Mesenchymal stem cell (in vitro differentiated cells and primary cell): ENCODE results near the gene PPL.

Experiments
- DNase-seq: peaks from one replicate; pipeline ENCODE4 v3.0.0-alpha.2; 2013
- H2AFZ ChIP-seq: one replicate; pipeline ENCODE4 v1.6.1; 2013; ENCODE audit warnings: low read depth, mild to moderate bottlenecking, control low read depth, inconsistent platforms, low read length, moderate library complexity
- H2AK5ac ChIP-seq: 2 replicates; pipeline ENCODE4 v1.6.1; 2013; ENCODE audit warnings: low read length, moderate library complexity, mild to moderate bottlenecking, inconsistent platforms; ENCODE audit not compliant: severe bottlenecking
- H2BK120ac ChIP-seq: one replicate; pipeline ENCODE4 v1.6.1; 2013; ENCODE audit warnings: low read depth, mild to moderate bottlenecking, inconsistent platforms, low read length, moderate library complexity
- H2BK12ac ChIP-seq, 2 experiments: one replicate each; pipeline ENCODE4 v1.6.1; 2013; ENCODE audit warnings: inconsistent platforms in 2 of 2, low read length in 2 of 2, mild to moderate bottlenecking in 2 of 2, moderate library complexity in 2 of 2, control low read depth in 1 of 2
- H2BK15ac ChIP-seq: one replicate; pipeline ENCODE4 v1.6.1; 2013; ENCODE audit warnings: mild to moderate bottlenecking, low read depth, inconsistent platforms; ENCODE audit not compliant: poor library complexity, severe bottlenecking
- H2BK5ac ChIP-seq: 2 replicates; pipeline ENCODE4 v1.6.1; 2013; ENCODE audit warnings: low read depth, mild to moderate bottlenecking, low read length, control low read depth, inconsistent platforms; ENCODE audit not compliant: poor library complexity, severe bottlenecking
- H3K14ac ChIP-seq, 2 experiments: one replicate each; pipeline ENCODE4 v1.6.1; 2013; ENCODE audit warnings: inconsistent platforms in 2 of 2, low read length in 2 of 2, control low read depth in 1 of 2, mild to moderate bottlenecking in 1 of 2, moderate library complexity in 1 of 2
- H3K18ac ChIP-seq, 2 experiments: one replicate each; pipeline ENCODE4 v1.6.1; 2013; ENCODE audit warnings: inconsistent platforms in 2 of 2, low read length in 2 of 2, control low read depth in 1 of 2, low read depth in 1 of 2, mild to moderate bottlenecking in 1 of 2
- H3K23ac ChIP-seq, 2 experiments: one replicate each; pipeline ENCODE4 v1.6.1; 2013; ENCODE audit warnings: inconsistent platforms in 2 of 2, low read length in 2 of 2, mild to moderate bottlenecking in 2 of 2, moderate library complexity in 2 of 2, control low read depth in 1 of 2
- H3K27ac ChIP-seq: 2 replicates; pipeline ENCODE4 v1.5.1; 2013; ENCODE audit warnings: mild to moderate bottlenecking, moderate library complexity, low read length, control low read depth, inconsistent platforms; ENCODE audit not compliant: poor library complexity, severe bottlenecking
- H3K27me3 ChIP-seq, 2 experiments: 2 replicates each; pipeline versions ENCODE4 v1.6.1 to v1.7.0; 2013; ENCODE audit warnings: low read length in 2 of 2, mild to moderate bottlenecking in 2 of 2, moderate library complexity in 2 of 2, control low read depth in 1 of 2, inconsistent platforms in 1 of 2; ENCODE audit not compliant: control insufficient read depth in 1 of 2, insufficient read depth in 1 of 2
- H3K36me3 ChIP-seq, 2 experiments: 2 replicates each; pipeline versions ENCODE4 v1.6.1 to v1.7.0; 2013; ENCODE audit warnings: low read length in 2 of 2, control low read depth in 1 of 2, inconsistent platforms in 1 of 2, low read depth in 1 of 2, mild to moderate bottlenecking in 1 of 2; ENCODE audit not compliant: insufficient read depth in 2 of 2, control insufficient read depth in 1 of 2
- H3K4ac ChIP-seq, 2 experiments: one replicate each; pipeline ENCODE4 v1.6.1; 2013; ENCODE audit warnings: inconsistent platforms in 2 of 2, low read length in 2 of 2, mild to moderate bottlenecking in 2 of 2, moderate library complexity in 2 of 2, control low read depth in 1 of 2, low read depth in 1 of 2
- H3K4me1 ChIP-seq: 2 replicates; pipeline ENCODE4 v1.6.1; 2013; ENCODE audit warnings: low read depth, low read length, control low read depth; ENCODE audit not compliant: control insufficient read depth, insufficient read depth
- H3K4me2 ChIP-seq: 2 replicates; pipeline ENCODE4 v1.6.1; 2013; ENCODE audit warnings: low read length, mild to moderate bottlenecking, inconsistent platforms; ENCODE audit not compliant: poor library complexity, severe bottlenecking
- H3K4me3 ChIP-seq, 2 experiments: 2 replicates each; pipeline versions ENCODE4 v1.5.1 to v1.7.0; 2013; ENCODE audit warnings: low read length in 2 of 2, mild to moderate bottlenecking in 2 of 2, control low read depth in 1 of 2, low read depth in 1 of 2; ENCODE audit not compliant: insufficient read depth in 1 of 2
- H3K79me1 ChIP-seq: replicated peaks from 2 replicates; pipeline ENCODE4 v1.6.1; 2013; ENCODE audit warnings: mild to moderate bottlenecking, control low read depth, low read length, inconsistent platforms; ENCODE audit not compliant: poor library complexity, severe bottlenecking
- H3K9ac ChIP-seq: 2 replicates; pipeline ENCODE4 v1.7.0; 2013; ENCODE audit warnings: mild to moderate bottlenecking, low read length, moderate library complexity
- H3K9me3 ChIP-seq: 2 replicates; pipeline ENCODE4 v1.7.0; 2013; ENCODE audit warnings: mild to moderate bottlenecking, low read length; ENCODE audit not compliant: control insufficient read depth
- H4K8ac ChIP-seq: one replicate; pipeline ENCODE4 v1.6.1; 2013; ENCODE audit warnings: inconsistent platforms, mild to moderate bottlenecking, low read length, moderate library complexity
- H4K91ac ChIP-seq: one replicate; pipeline ENCODE4 v1.6.1; 2013; ENCODE audit warnings: mild to moderate bottlenecking, low read length, inconsistent platforms
- WGBS: methylation state at CpG from one replicate; pipeline ENCODE4 v1.1.7; 2013; ENCODE audit warnings: mixed read lengths; 5-methylcytosine and 5-hydroxymethylcytosine counted together

PPL gene

DNA sequence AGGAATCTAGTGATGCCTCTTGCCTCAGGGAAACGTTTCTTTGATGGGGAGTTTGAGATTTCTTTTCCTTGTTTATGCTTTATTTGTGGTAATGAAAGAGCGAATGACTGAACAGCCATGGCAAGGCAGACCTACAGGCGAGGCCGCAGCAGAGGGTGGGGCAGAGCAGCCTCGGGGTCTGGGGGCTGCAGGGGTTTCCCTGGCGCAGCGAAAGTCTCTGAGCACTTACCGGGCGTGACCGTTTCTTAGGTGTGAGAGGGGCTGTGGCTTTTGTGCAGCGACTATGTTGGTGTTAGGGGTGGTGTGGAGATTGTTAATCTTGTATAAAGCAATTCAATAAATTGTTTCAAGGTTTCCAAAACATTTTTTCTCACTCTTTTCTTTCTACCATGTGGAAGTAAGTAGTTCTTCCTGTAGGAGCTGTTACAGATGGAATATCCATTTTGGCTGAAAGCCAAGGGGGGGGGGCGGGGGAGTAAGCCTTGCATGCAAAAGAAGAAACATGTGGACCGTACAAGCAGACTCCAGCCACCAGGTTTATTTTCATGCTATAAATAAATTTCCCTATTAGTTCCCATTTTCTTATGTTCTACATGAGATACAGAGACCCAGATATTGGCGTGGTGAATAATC, 54.8 kb downstream of the PPL start:
- Histone ChIP-seq H3K9ac (no peak overlapping the region), H2BK12ac (no peak overlapping the region), H3K23ac (no peak overlapping the region), H3K9me3 (no peaks in the 10 kb centered on the region), H3K4me1 (peaks cover 17% of the 10 kb centered on the region), H2BK120ac (no peak overlapping the region), H3K4me3 (no peak overlapping the region), H3K36me3 (peaks cover 82 to 99% of the 10 kb centered on the region in 2 experiments), H3K4me2 (no peak overlapping the region), H4K91ac (no peak overlapping the region), H4K8ac (no peak overlapping the region), H3K27me3 (no peaks in the 10 kb centered on the region), H3K14ac (no peak overlapping the region), H2BK5ac (no peak overlapping the region), H3K27ac (peak overlapping the region; percentile 55), H3K79me1 (peaks cover 46% of the 10 kb centered on the region), H2BK15ac (no peak overlapping the region), H2AK5ac (peak overlapping the region; percentile 21), H3K4ac (no peak overlapping the region), H2AFZ (no peak overlapping the region), H3K18ac (no peak overlapping the region)
- WGBS = 83% methylated on average over 8 of the region's 14 CpGs
- peak; percentile 33 for DNase-seq

DNA sequence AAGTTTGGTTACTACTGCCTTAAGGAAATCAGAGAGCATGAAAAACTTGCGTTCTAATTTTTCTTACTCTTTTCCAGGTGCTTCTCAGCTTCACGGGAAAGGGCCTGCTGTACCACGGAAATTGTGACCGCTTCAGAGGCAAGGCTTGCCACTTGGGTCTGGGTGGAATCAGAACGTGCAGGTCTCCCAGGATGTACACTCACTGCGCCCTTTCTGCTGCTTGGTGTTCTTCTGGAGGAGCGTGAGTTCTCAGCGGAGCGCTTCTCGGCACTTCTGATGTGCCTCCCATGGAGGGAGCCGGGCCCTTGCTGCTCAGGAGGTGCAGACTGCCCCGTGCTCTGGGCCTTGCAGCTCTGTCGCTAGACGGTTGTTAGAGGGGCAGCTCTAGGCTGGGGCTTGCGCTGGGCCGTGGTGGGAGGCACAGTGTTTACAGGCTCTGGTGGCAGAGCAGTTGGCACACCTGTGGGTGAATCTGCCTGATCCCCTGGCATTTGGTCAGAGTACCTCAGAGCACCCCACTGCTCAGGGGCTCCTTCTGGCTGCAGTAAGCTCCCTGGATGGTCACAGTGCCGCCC, 56.9 kb downstream of the PPL start:
- Histone ChIP-seq H3K14ac (no peak overlapping the region), H3K23ac (no peak overlapping the region)
- 95% methylated on average over 17 of the region's 17 CpGs for WGBS

DNA sequence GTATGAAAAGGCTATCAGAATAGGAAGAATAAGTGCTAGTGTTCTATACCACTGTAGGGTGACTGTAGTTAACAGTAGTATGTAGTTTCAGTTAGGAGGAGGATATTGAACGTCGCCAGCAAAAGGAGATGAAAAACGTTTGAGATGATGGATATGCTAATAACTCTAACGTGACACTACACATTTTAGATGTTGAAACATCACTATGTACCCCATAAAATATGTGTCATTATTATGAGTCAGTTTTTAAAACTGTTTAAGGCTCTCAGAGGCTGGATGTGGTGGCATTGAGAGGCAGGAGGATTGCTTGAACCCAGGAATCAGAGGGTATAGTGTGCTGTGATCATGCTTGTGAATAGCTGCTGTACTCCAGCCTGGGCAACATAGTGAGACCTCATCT, 57.9 kb downstream of the PPL start:
- Histone ChIP-seq H3K23ac (no peak overlapping the region), H4K91ac (no peak overlapping the region), H2BK5ac (no peak overlapping the region), H2BK12ac (no peak overlapping the region), H3K18ac (no peak overlapping the region), H4K8ac (no peak overlapping the region), H3K4ac (no peak overlapping the region), H3K9me3 (no peaks in the 10 kb centered on the region), H3K79me1 (peaks cover 48% of the 10 kb centered on the region), H3K4me1 (peaks cover 17% of the 10 kb centered on the region), H2BK15ac (no peak overlapping the region), H2AFZ (no peak overlapping the region), H3K27me3 (no peaks in the 10 kb centered on the region), H3K9ac (no peak overlapping the region), H2AK5ac (no peak overlapping the region), H3K14ac (no peak overlapping the region), H2BK120ac (no peak overlapping the region), H3K4me2 (no peak overlapping the region), H3K4me3 (no peak overlapping the region), H3K36me3 (peaks cover 76 to 98% of the 10 kb centered on the region in 2 experiments), H3K27ac (no peak overlapping the region)
- DNase-seq = no peak
- WGBS = no CpG with 5 or more reads among the region's 4 CpGs

More for the DNA sequence above, 56.9 kb downstream of the PPL start:
- Histone ChIP-seq H4K91ac (no peak overlapping the region), H3K9ac (no peak overlapping the region), H2BK15ac (no peak overlapping the region), H3K4ac (no peak overlapping the region), H2BK120ac (no peak overlapping the region), H3K79me1 (peaks cover 49% of the 10 kb centered on the region), H3K4me3 (no peak overlapping the region), H3K4me2 (no peak overlapping the region), H3K27ac (no peak overlapping the region), H2BK5ac (no peak overlapping the region), H3K27me3 (no peaks in the 10 kb centered on the region), H3K9me3 (no peaks in the 10 kb centered on the region), H3K36me3 (peaks cover 76 to 98% of the 10 kb centered on the region in 2 experiments), H2BK12ac (no peak overlapping the region), H3K4me1 (peaks cover 17% of the 10 kb centered on the region), H2AK5ac (no peak overlapping the region), H4K8ac (no peak overlapping the region), H2AFZ (no peak overlapping the region), H3K18ac (no peak overlapping the region)
- no peak for DNase-seq

DNA sequence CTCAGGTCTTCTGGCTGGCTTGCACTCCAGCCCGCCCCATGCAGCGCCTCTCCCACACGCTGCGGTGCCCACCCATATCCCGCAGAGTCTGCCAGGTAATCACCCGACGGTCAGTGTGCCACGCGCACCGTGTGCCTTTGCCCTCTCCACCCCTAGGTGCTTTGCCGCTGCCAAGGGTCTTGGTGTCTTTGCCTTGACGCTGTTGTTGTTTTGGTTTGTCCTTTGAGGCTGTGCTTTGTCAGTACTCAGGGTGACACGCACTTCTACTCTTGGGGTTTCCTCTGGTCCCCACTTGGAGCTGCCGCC, 59.6 kb downstream of the PPL start:
- H2BK12ac ChIP-seq = no peak overlapping the region
- no peak overlapping the region for H2BK15ac ChIP-seq
- peaks cover 5% of the 10 kb centered on the region for H3K4me1 ChIP-seq
- H3K14ac ChIP-seq = no peak overlapping the region
- H3K4ac ChIP-seq = no peak overlapping the region
- H3K4me2 ChIP-seq = no peak overlapping the region
- no peak overlapping the region for H4K8ac ChIP-seq
- over 99% methylated on average over 14 of the region's 14 CpGs for WGBS
- H3K27ac ChIP-seq = no peak overlapping the region
- H2AFZ ChIP-seq = no peak overlapping the region
- H3K79me1 ChIP-seq = peaks cover 58% of the 10 kb centered on the region
- H2BK5ac ChIP-seq = no peak overlapping the region
- H3K9me3 ChIP-seq = no peaks in the 10 kb centered on the region
- no peak overlapping the region for H3K18ac ChIP-seq
- H3K36me3 ChIP-seq = peaks cover 79 to 96% of the 10 kb centered on the region in 2 experiments
- no peak overlapping the region for H3K4me3 ChIP-seq
- H3K27me3 ChIP-seq = no peaks in the 10 kb centered on the region
- no peak overlapping the region for H3K23ac ChIP-seq
- DNase-seq = no peak
- no peak overlapping the region for H2BK120ac ChIP-seq
- H4K91ac ChIP-seq = no peak overlapping the region
- no peak overlapping the region for H3K9ac ChIP-seq
- H2AK5ac ChIP-seq = no peak overlapping the region
